ENCODE measurements around the gene GABRE. TPM values are rescaled to one million over a fixed set of nuclear protein-coding genes. Genes with fewer than 3 reads are reported as not detected.
"Not testable (repeated sequence)": the region's sequence is repeated elsewhere in the genome, so short reads cannot be mapped to it uniquely, and the experiment has no call there.

GABRE gene
- total RNA-seq, 1 donor from 2014 or later, result 202 TPM

GRCh38 chrX:151920530-151920929, 53.9 kb downstream of the GABRE start:
- Mint-ChIP-seq H3K27me3 (ENCODE audit: low read depth) (no peaks in the 10 kb centered on the region), H3K36me3 (no peaks in the 10 kb centered on the region), H3K9me3 (peaks cover 6% of the 10 kb centered on the region), H3K4me3 (no peak overlapping the region), H3K4me1 (no peaks in the 10 kb centered on the region), H3K27ac (no peak overlapping the region)
- no peak for DNase-seq (ENCODE audit: low spot score in 2 of 2, unreplicated experiment in 2 of 2)
- no peak for TF ChIP-seq CTCF (IDR thresholded peaks at IDR 0.05; ENCODE audit: unreplicated experiment)

GRCh38 chrX:151920101-151920500, 54.4 kb downstream of the GABRE start:
- H3K4me3 Mint-ChIP-seq, result no peak overlapping the region
- no peak for DNase-seq (ENCODE audit: low spot score in 2 of 2, unreplicated experiment in 2 of 2)
- no peaks in the 10 kb centered on the region for H3K27me3 Mint-ChIP-seq (ENCODE audit: low read depth)
- no peaks in the 10 kb centered on the region for H3K36me3 Mint-ChIP-seq
- H3K9me3 Mint-ChIP-seq, result peaks cover 2% of the 10 kb centered on the region
- no peak overlapping the region for H3K27ac Mint-ChIP-seq
- TF ChIP-seq CTCF (IDR thresholded peaks at IDR 0.05; ENCODE audit: unreplicated experiment), result no peak
- no peaks in the 10 kb centered on the region for H3K4me1 Mint-ChIP-seq

- H3K36me3 Mint-ChIP-seq, result no peaks in the 10 kb centered on the region
- no peaks in the 10 kb centered on the region for H3K9me3 Mint-ChIP-seq
- no peaks in the 10 kb centered on the region for H3K4me1 Mint-ChIP-seq
- H3K27me3 Mint-ChIP-seq (ENCODE audit: low read depth), result no peaks in the 10 kb centered on the region
- no peak for TF ChIP-seq CTCF (IDR thresholded peaks at IDR 0.05; ENCODE audit: unreplicated experiment)
- DNase-seq (ENCODE audit: low spot score in 2 of 2, unreplicated experiment in 2 of 2), result no peak
- H3K4me3 Mint-ChIP-seq, result no peak overlapping the region
- no peak overlapping the region for H3K27ac Mint-ChIP-seq
Measured at GRCh38 chrX:151919610-151920009, 54.9 kb downstream of the GABRE start.

GRCh38 chrX:151918736-151919135, 55.7 kb downstream of the GABRE start:
- H3K36me3 Mint-ChIP-seq; H3K4me1 Mint-ChIP-seq; H3K9me3 Mint-ChIP-seq; H3K27me3 Mint-ChIP-seq (ENCODE audit: low read depth); H3K4me3 Mint-ChIP-seq; DNase-seq (ENCODE audit: low spot score in 2 of 2, unreplicated experiment in 2 of 2); H3K27ac Mint-ChIP-seq: not testable (repeated sequence)

- Mint-ChIP-seq H3K9me3 (peaks cover 11% of the 10 kb centered on the region), H3K4me1 (no peaks in the 10 kb centered on the region), H3K27ac (no peak within 1 kb of the TSS), H3K4me3 (no peak within 1 kb of the TSS), H3K36me3 (no peaks in the 10 kb centered on the region), H3K27me3 (ENCODE audit: low read depth) (no peaks in the 10 kb centered on the region)
- DNase-seq (ENCODE audit: low spot score in 2 of 2, unreplicated experiment in 2 of 2), result no peak
- no peak for TF ChIP-seq CTCF (IDR thresholded peaks at IDR 0.05; ENCODE audit: unreplicated experiment)
Measured at GRCh38 chrX:151912780-151913179, 61.7 kb downstream of the GABRE start, which contains the start of gene MAGEA4. TSS of gene MAGEA4 (plus strand) at chrX:151912889. CDS start at chrX:151923665, 10,776 bp downstream.

GRCh38 chrX:151912221-151912620, 62.3 kb downstream of the GABRE start:
- peaks cover 17% of the 10 kb centered on the region for H3K9me3 Mint-ChIP-seq
- no peak for TF ChIP-seq CTCF (IDR thresholded peaks at IDR 0.05; ENCODE audit: unreplicated experiment)
- no peaks in the 10 kb centered on the region for H3K27me3 Mint-ChIP-seq (ENCODE audit: low read depth)
- no peak overlapping the region for H3K4me3 Mint-ChIP-seq
- no peaks in the 10 kb centered on the region for H3K36me3 Mint-ChIP-seq
- DNase-seq (ENCODE audit: low spot score in 2 of 2, unreplicated experiment in 2 of 2), result no peak
- no peak overlapping the region for H3K27ac Mint-ChIP-seq
- no peaks in the 10 kb centered on the region for H3K4me1 Mint-ChIP-seq
